ENCODE data around the gene FANCI.

FANCI gene

GRCh38 chr15:89307046-89307587 lies 63.3 kb downstream of the FANCI start:
- no peak for DNase-seq (ENCODE audit: low spot score)

- no peak for DNase-seq (ENCODE audit: low spot score)
These were observed 64.0 kb downstream of the FANCI start for GRCh38 chr15:89307791-89308190.

GRCh38 chr15:89308236-89308635 lies 64.5 kb downstream of the FANCI start:
- no peak for DNase-seq (ENCODE audit: low spot score)

GRCh38 chr15:89309993-89310392 lies 66.2 kb downstream of the FANCI start:
- DNase-seq (ENCODE audit: low spot score) = no peak

GRCh38 chr15:89315375-89315929 lies 71.7 kb downstream of the FANCI start:
- no peak for DNase-seq (ENCODE audit: low spot score)

- DNase-seq (ENCODE audit: low spot score) = no peak
These were observed 72.7 kb downstream of the FANCI start for GRCh38 chr15:89316504-89316903.

GRCh38 chr15:89317186-89317720 lies 73.5 kb downstream of the FANCI start:
- no peak for DNase-seq (ENCODE audit: low spot score)

GRCh38 chr15:89319678-89320077 lies 75.9 kb downstream of the FANCI start:
- no peak for DNase-seq (ENCODE audit: low spot score)

- no peak for DNase-seq (ENCODE audit: low spot score)
These were observed 76.4 kb downstream of the FANCI start for GRCh38 chr15:89320200-89320599.

- DNase-seq (ENCODE audit: low spot score) = no peak
These were observed 78.0 kb downstream of the FANCI start for GRCh38 chr15:89321521-89322410.

GRCh38 chr15:89322822-89323221 lies 79.0 kb downstream of the FANCI start:
- no peak for DNase-seq (ENCODE audit: low spot score)

GRCh38 chr15:89323825-89324224 lies 80.0 kb downstream of the FANCI start:
- DNase-seq (ENCODE audit: low spot score) = no peak

GRCh38 chr15:89325039-89325803 lies 81.4 kb downstream of the FANCI start:
- no peak for DNase-seq (ENCODE audit: low spot score)

- DNase-seq (ENCODE audit: low spot score) = no peak
These were observed 82.5 kb downstream of the FANCI start for GRCh38 chr15:89326316-89326715.

- no peak for DNase-seq (ENCODE audit: low spot score)
These were observed 83.3 kb downstream of the FANCI start for GRCh38 chr15:89327113-89327512.

GRCh38 chr15:89328398-89329254 lies 84.8 kb downstream of the FANCI start:
- DNase-seq (ENCODE audit: low spot score) = no peak

GRCh38 chr15:89329329-89330084 lies 85.7 kb downstream of the FANCI start:
- DNase-seq (ENCODE audit: low spot score) = no peak

- DNase-seq (ENCODE audit: low spot score) = no peak
These were observed 86.3 kb downstream of the FANCI start for GRCh38 chr15:89330119-89330518.

GRCh38 chr15:89330881-89331595 lies 87.3 kb downstream of the FANCI start:
- no peak for DNase-seq (ENCODE audit: low spot score)

- DNase-seq (ENCODE audit: low spot score) = peak; percentile 83
These were observed 88.7 kb downstream of the FANCI start for GRCh38 chr15:89332446-89332845.

Data from HuH-7 (cell line).